ENCODE measurements around the gene SPCS1.
"Not testable (repeated sequence)": the region's sequence is repeated elsewhere in the genome, so short reads cannot be mapped to it uniquely, and the experiment has no call there.

Gene SPCS1

GRCh38 chr3:52724511-52724910 lies 18.6 kb downstream of the SPCS1 start:
- Histone ChIP-seq H2AFZ (ENCODE audit: low read depth, low read length) (no peak overlapping the region), H3K36me3 (ENCODE audit: insufficient read depth, low read length) (peaks cover 26% of the 10 kb centered on the region), H3K4me1 (ENCODE audit: insufficient read depth, low read length) (no peaks in the 10 kb centered on the region), H3K27me3 (ENCODE audit: insufficient read depth, low read length) (no peaks in the 10 kb centered on the region), H3K4me3 (ENCODE audit: low read length) (no peak overlapping the region), H3K9me3 (ENCODE audit: low read length) (peaks cover 12% of the 10 kb centered on the region)

GRCh38 chr3:52728753-52729152 lies 22.8 kb downstream of the SPCS1 start:
- H3K4me3 ChIP-seq (ENCODE audit: low read length), result not testable (repeated sequence)
- Histone ChIP-seq H3K9me3 (ENCODE audit: low read length) (peaks cover 29% of the 10 kb centered on the region), H3K36me3 (ENCODE audit: insufficient read depth, low read length) (peaks cover 43% of the 10 kb centered on the region)

GRCh38 chr3:52730681-52731080 lies 24.8 kb downstream of the SPCS1 start:
- no peak overlapping the region for H3K4me3 ChIP-seq (ENCODE audit: low read length)
- H2AFZ ChIP-seq (ENCODE audit: low read depth, low read length), result no peak overlapping the region
- peaks cover 61% of the 10 kb centered on the region for H3K36me3 ChIP-seq (ENCODE audit: insufficient read depth, low read length)
- no peaks in the 10 kb centered on the region for H3K4me1 ChIP-seq (ENCODE audit: insufficient read depth, low read length)
- no peaks in the 10 kb centered on the region for H3K27me3 ChIP-seq (ENCODE audit: insufficient read depth, low read length)
- peaks cover 36% of the 10 kb centered on the region for H3K9me3 ChIP-seq (ENCODE audit: low read length)

More at GRCh38 chr3:52728753-52729152, 22.8 kb downstream of the SPCS1 start:
- not testable (repeated sequence) for H2AFZ ChIP-seq (ENCODE audit: low read depth, low read length); H3K4me1 ChIP-seq (ENCODE audit: insufficient read depth, low read length); H3K27me3 ChIP-seq (ENCODE audit: insufficient read depth, low read length)

- peaks cover 68% of the 10 kb centered on the region for H3K36me3 ChIP-seq (ENCODE audit: insufficient read depth, low read length)
These were observed 25.7 kb downstream of the SPCS1 start for GRCh38 chr3:52731590-52731989.

GRCh38 chr3:52733256-52733891 lies 27.5 kb downstream of the SPCS1 start:
- Histone ChIP-seq H3K27me3 (ENCODE audit: insufficient read depth, low read length) (no peaks in the 10 kb centered on the region), H3K36me3 (ENCODE audit: insufficient read depth, low read length) (peaks cover 79% of the 10 kb centered on the region), H2AFZ (ENCODE audit: low read depth, low read length) (no peak overlapping the region), H3K4me1 (ENCODE audit: insufficient read depth, low read length) (no peaks in the 10 kb centered on the region), H3K4me3 (ENCODE audit: low read length) (no peak overlapping the region), H3K9me3 (ENCODE audit: low read length) (peaks cover 36% of the 10 kb centered on the region)

More at GRCh38 chr3:52731590-52731989, 25.7 kb downstream of the SPCS1 start:
- Histone ChIP-seq H3K4me3 (ENCODE audit: low read length) (no peak overlapping the region), H3K27me3 (ENCODE audit: insufficient read depth, low read length) (no peaks in the 10 kb centered on the region), H2AFZ (ENCODE audit: low read depth, low read length) (no peak overlapping the region), H3K9me3 (ENCODE audit: low read length) (peaks cover 36% of the 10 kb centered on the region), H3K4me1 (ENCODE audit: insufficient read depth, low read length) (no peaks in the 10 kb centered on the region)

- H3K9me3 ChIP-seq (ENCODE audit: low read length), result peaks cover 9% of the 10 kb centered on the region
- no peaks in the 10 kb centered on the region for H3K27me3 ChIP-seq (ENCODE audit: insufficient read depth, low read length)
- H3K36me3 ChIP-seq (ENCODE audit: insufficient read depth, low read length), result peaks cover 84% of the 10 kb centered on the region
- no peaks in the 10 kb centered on the region for H3K4me1 ChIP-seq (ENCODE audit: insufficient read depth, low read length)
- no peak overlapping the region for H3K4me3 ChIP-seq (ENCODE audit: low read length)
- no peak overlapping the region for H2AFZ ChIP-seq (ENCODE audit: low read depth, low read length)
These were observed 33.8 kb downstream of the SPCS1 start for GRCh38 chr3:52739730-52740129.

GRCh38 chr3:52742418-52743041 lies 36.6 kb downstream of the SPCS1 start:
- Histone ChIP-seq H2AFZ (ENCODE audit: low read depth, low read length) (no peak overlapping the region), H3K36me3 (ENCODE audit: insufficient read depth, low read length) (peaks cover 82% of the 10 kb centered on the region), H3K4me3 (ENCODE audit: low read length) (no peak overlapping the region), H3K9me3 (ENCODE audit: low read length) (peaks cover 9% of the 10 kb centered on the region), H3K27me3 (ENCODE audit: insufficient read depth, low read length) (no peaks in the 10 kb centered on the region), H3K4me1 (ENCODE audit: insufficient read depth, low read length) (no peaks in the 10 kb centered on the region)

- Histone ChIP-seq H2AFZ (ENCODE audit: low read depth, low read length) (no peak overlapping the region), H3K9me3 (ENCODE audit: low read length) (peaks cover 9% of the 10 kb centered on the region), H3K36me3 (ENCODE audit: insufficient read depth, low read length) (peaks cover 80% of the 10 kb centered on the region), H3K4me3 (ENCODE audit: low read length) (no peak overlapping the region), H3K27me3 (ENCODE audit: insufficient read depth, low read length) (no peaks in the 10 kb centered on the region), H3K4me1 (ENCODE audit: insufficient read depth, low read length) (no peaks in the 10 kb centered on the region)
These were observed 37.2 kb downstream of the SPCS1 start for GRCh38 chr3:52743152-52743551.

GRCh38 chr3:52743721-52744120 lies 37.8 kb downstream of the SPCS1 start:
- peaks cover 9% of the 10 kb centered on the region for H3K9me3 ChIP-seq (ENCODE audit: low read length)
- H2AFZ ChIP-seq (ENCODE audit: low read depth, low read length), result no peak overlapping the region
- no peaks in the 10 kb centered on the region for H3K4me1 ChIP-seq (ENCODE audit: insufficient read depth, low read length)
- H3K36me3 ChIP-seq (ENCODE audit: insufficient read depth, low read length), result peaks cover 82% of the 10 kb centered on the region
- H3K4me3 ChIP-seq (ENCODE audit: low read length), result no peak overlapping the region
- H3K27me3 ChIP-seq (ENCODE audit: insufficient read depth, low read length), result no peaks in the 10 kb centered on the region

- no peaks in the 10 kb centered on the region for H3K27me3 ChIP-seq (ENCODE audit: insufficient read depth, low read length)
- no peak overlapping the region for H3K4me3 ChIP-seq (ENCODE audit: low read length)
- H2AFZ ChIP-seq (ENCODE audit: low read depth, low read length), result no peak overlapping the region
- no peaks in the 10 kb centered on the region for H3K4me1 ChIP-seq (ENCODE audit: insufficient read depth, low read length)
- peaks cover 85% of the 10 kb centered on the region for H3K36me3 ChIP-seq (ENCODE audit: insufficient read depth, low read length)
- no peaks in the 10 kb centered on the region for H3K9me3 ChIP-seq (ENCODE audit: low read length)
These were observed 46.2 kb downstream of the SPCS1 start for GRCh38 chr3:52752045-52752660.

GRCh38 chr3:52754373-52754772 lies 48.5 kb downstream of the SPCS1 start:
- Histone ChIP-seq H3K4me1 (ENCODE audit: insufficient read depth, low read length) (no peaks in the 10 kb centered on the region), H3K4me3 (ENCODE audit: low read length) (no peak overlapping the region), H3K36me3 (ENCODE audit: insufficient read depth, low read length) (peaks cover 87% of the 10 kb centered on the region), H3K27me3 (ENCODE audit: insufficient read depth, low read length) (no peaks in the 10 kb centered on the region), H2AFZ (ENCODE audit: low read depth, low read length) (no peak overlapping the region), H3K9me3 (ENCODE audit: low read length) (no peaks in the 10 kb centered on the region)

- Histone ChIP-seq H3K4me1 (ENCODE audit: insufficient read depth, low read length) (no peaks in the 10 kb centered on the region), H3K36me3 (ENCODE audit: insufficient read depth, low read length) (peaks cover 90% of the 10 kb centered on the region), H2AFZ (ENCODE audit: low read depth, low read length) (no peak overlapping the region), H3K4me3 (ENCODE audit: low read length) (no peak overlapping the region), H3K27me3 (ENCODE audit: insufficient read depth, low read length) (no peaks in the 10 kb centered on the region), H3K9me3 (ENCODE audit: low read length) (no peaks in the 10 kb centered on the region)
These were observed 50.2 kb downstream of the SPCS1 start for GRCh38 chr3:52756141-52756540.

All from neuron (in vitro differentiated cells).